Coronary artery (tissue), 2 donors: Measurements from ENCODE around the gene KDM5A.

ENCODE experiments used
- DNase-seq: peaks from one replicate; pipeline ENCODE4 v3.0.0-alpha.2; 2017; ENCODE audit warnings: low spot score
- H3K27ac ChIP-seq, 2 donors: fragments of 200-600 bp; sonication (generic); one replicate each; pipeline ENCODE4 v1.5.1; 2016 to 2019
- H3K4me3 ChIP-seq: fragments of 200-600 bp; sonication (generic); 2 replicates; pipeline ENCODE4 v1.5.1; 2016; ENCODE audit warnings: mild to moderate bottlenecking, moderate library complexity
- CTCF ChIP-seq: fragments of 200-600 bp; sonication (generic); IDR thresholded peaks from one replicate; pipeline ENCODE4 v1.5.1; 2019; ENCODE audit warnings: antibody characterized with exemption

Gene KDM5A

GRCh38 chr12:262113-262512, 127.0 kb downstream of the KDM5A start:
- no peak overlapping the region for H3K4me3 ChIP-seq
- no peak for TF ChIP-seq CTCF
- H3K27ac ChIP-seq = no peak overlapping the region
- no peak for DNase-seq

- H3K27ac ChIP-seq = no peak overlapping the region
- DNase-seq = no peak
- no peak overlapping the region for H3K4me3 ChIP-seq
- TF ChIP-seq CTCF = no peak
Measured at GRCh38 chr12:257521-258321, 131.4 kb downstream of the KDM5A start.

DNA sequence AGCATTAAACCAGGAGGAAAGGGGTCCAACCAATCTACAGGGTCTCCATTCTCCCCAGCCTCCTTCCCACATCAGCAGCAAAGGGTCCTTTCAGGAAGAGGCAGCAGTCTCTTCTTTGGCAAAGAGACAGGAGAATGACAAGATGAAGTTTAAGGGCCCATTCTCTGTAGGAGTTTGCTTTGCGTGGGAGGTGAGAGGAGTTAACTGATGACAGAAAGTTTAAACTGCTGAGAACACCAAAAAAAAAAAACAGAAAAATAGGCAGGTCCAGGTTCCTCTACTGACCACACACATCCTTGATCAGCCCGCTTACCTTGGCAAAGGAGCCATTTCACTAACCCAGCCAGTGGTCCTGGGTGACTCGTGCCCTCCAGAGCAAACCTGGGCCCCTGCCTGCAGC, 132.2 kb downstream of the KDM5A start:
- no peak overlapping the region for H3K4me3 ChIP-seq
- no peak overlapping the region for H3K27ac ChIP-seq
- TF ChIP-seq CTCF = no peak
- no peak for DNase-seq

DNA sequence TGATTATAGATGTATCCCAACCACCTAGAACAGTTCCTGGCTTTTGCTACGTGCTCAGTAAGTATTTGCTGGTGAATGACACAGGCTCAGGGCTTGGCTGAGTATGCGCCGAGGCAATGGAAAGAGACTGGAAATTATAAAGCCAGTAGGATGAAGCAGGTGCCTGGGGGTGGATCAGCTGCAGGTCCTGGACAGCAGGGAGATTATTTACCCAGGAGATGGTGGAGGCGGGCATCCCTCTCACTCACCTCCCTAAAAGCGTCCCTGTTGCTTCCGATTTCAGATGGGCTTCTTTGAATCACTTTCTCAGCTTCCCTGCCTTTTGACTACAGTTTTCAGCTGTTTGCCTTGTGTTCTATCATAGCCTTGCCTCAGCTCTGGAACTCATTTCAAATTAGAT, 132.9 kb downstream of the KDM5A start:
- no peak overlapping the region for H3K4me3 ChIP-seq
- H3K27ac ChIP-seq = no peak overlapping the region
- TF ChIP-seq CTCF = no peak
- no peak for DNase-seq

DNA sequence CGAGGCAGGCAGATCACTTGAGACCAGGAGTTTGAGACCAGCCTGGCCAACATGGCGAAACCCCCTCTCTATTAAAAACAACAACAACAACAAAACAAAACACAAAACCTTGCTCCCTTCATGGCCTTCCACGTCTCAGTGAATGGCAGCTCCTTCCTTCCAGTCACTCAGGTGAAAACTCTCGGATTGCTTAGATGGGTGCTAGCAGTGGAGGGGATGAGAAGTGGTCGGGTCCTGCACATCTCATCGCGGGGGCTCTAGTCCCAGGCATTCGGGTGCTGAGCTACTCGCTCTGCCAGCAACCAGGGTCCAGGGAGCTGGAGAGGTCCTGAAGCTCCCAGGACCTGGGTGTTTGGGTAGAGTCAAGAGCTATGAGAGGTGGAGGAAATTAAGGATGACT, 134.2 kb downstream of the KDM5A start:
- no peak for TF ChIP-seq CTCF
- Histone ChIP-seq H3K27ac (no peak overlapping the region), H3K4me3 (no peak overlapping the region)
- DNase-seq = no peak

DNA sequence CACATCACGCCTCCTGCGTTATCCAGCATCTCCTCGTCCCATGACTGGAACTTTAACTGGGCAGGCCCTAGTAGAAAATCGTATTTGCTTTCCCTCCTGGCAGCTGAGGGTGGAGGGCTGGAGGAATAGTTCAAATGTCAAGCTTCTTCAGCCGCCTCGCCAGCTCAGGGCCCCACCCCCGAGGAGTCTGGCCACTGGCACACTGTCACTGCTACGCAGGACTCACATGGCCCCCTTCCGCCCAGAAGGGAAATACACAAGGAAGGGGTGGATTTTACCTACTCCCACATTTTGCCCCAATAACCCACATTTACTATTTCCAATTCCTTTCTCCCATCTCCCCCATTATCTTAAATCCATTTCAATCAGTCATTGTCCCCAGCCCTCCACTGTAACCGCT, 135.1 kb downstream of the KDM5A start:
- no peak for TF ChIP-seq CTCF
- no peak overlapping the region for H3K4me3 ChIP-seq
- H3K27ac ChIP-seq = no peak overlapping the region
- no peak for DNase-seq

DNA sequence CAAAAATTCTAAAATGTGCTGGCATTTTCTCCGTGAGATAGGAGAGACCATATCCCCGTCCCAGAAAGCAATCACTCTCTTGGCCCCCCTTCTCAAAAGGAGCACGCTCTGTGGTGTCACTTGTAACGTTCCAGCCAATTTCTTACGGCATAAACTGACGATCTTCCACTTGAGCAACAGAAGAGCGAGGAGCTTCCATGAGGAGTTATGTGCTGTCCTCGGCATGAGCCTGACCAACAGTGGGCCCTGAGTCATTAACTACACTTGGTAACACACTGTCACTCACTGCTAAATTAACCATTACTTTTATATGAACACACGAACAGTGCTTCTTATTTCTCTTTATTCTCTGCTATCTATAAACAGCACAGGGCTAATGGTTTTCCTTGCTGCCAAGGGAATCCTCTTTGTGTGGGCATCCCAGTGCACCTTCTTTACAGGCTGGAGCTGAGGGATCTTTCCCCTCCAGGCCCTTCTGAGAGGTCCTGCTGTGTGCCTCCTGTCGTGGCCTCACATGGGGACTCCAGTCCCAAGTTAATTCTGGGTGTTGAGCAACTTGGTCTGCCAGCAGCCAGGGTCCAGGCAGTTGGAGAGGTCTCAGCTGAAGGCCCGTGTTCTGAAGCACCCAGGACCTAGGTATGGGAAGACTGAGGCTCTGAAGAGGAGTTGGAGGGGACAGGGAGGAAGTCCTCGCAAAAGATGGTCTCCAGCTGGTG, 135.8 kb downstream of the KDM5A start:
- TF ChIP-seq CTCF = no peak
- no peak for DNase-seq
- no peak overlapping the region for H3K27ac ChIP-seq
- no peak overlapping the region for H3K4me3 ChIP-seq
